ENCODE data around the gene TADA2B.

- TF ChIP-seq CTCF (IDR thresholded peaks at IDR 0.05) (no peak), POLR2A (IDR thresholded peaks at IDR 0.05) (no peak), POLR2AphosphoS5 (IDR thresholded peaks at IDR 0.05) (no peak)
These were observed 23.3 kb downstream of the TADA2B start for GRCh38 chr4:7066493-7066892.
